Transverse colon (tissue), 4 donors: Measurements from ENCODE around the gene OTUD3. TPM values are rescaled to one million over a fixed set of nuclear protein-coding genes. Genes with fewer than 3 reads are reported as not detected.

ENCODE experiments used
- DNase-seq: peaks from one replicate; pipeline ENCODE4 v3.0.0-alpha.2; 2019
- H3K27ac ChIP-seq, 4 donors: fragments of 200-600 bp; sonication (generic); 2 replicates each; pipeline ENCODE4 v1.5.1; 2016 to 2018; ENCODE audit warnings: inconsistent platforms in 4 of 4
- H3K27me3 ChIP-seq: fragments of 200-600 bp; sonication (generic); 2 replicates; pipeline ENCODE4 v1.5.1; 2017; ENCODE audit warnings: inconsistent platforms
- H3K36me3 ChIP-seq, 4 donors: fragments of 200-600 bp; sonication (generic); 2 replicates each; pipeline ENCODE4 v1.5.1; 2017 to 2019; ENCODE audit warnings: inconsistent platforms in 4 of 4
- H3K4me1 ChIP-seq, 4 donors: fragments of 200-600 bp; sonication (generic); 2 replicates each; pipeline ENCODE4 v1.5.1; 2017 to 2020; ENCODE audit warnings: inconsistent platforms in 4 of 4
- H3K4me3 ChIP-seq, 4 donors: fragments of 200-600 bp; sonication (generic); 1 replicate in 1 of 4; 2 replicates in 3 of 4; pipeline versions ENCODE4 v1.5.1 to v1.6.1; 2017 to 2019; ENCODE audit warnings: inconsistent platforms in 4 of 4
- H3K9me3 ChIP-seq, 2 donors: fragments of 200-600 bp; sonication (generic); 2 replicates each; pipeline ENCODE4 v1.5.1; 2017 to 2019; ENCODE audit warnings: inconsistent platforms in 2 of 2
- EP300 ChIP-seq: sonication (generic); formaldehyde crosslinking; IDR thresholded peaks from one replicate; pipeline ENCODE4 v1.6.1; 2017; ENCODE audit warnings: antibody characterized with exemption, low read depth
- POLR2A ChIP-seq: fragments of 450-650 bp; IDR thresholded peaks from one replicate; pipeline ENCODE4 v1.6.1; 2016; ENCODE audit warnings: antibody characterized with exemption, mild to moderate bottlenecking, moderate library complexity
- POLR2AphosphoS5 ChIP-seq, 3 donors: sonication (generic); formaldehyde crosslinking; IDR thresholded peaks; one replicate each; pipeline ENCODE4 v1.6.1; 2016; ENCODE audit warnings: antibody characterized with exemption in 3 of 3
- WGBS, 2 donors: methylation state at CpG; one replicate each; pipeline ENCODE4 v1.1.5; 2018; ENCODE audit warnings: low coverage in 1 of 2; 5-methylcytosine and 5-hydroxymethylcytosine counted together
- in situ Hi-C, 4 donors: fragments of 200-750 bp; cut with MboI; loops; one replicate each; pipeline versions ENCODE4 v1.15.0 to v1.15.1; 2017; ENCODE audit warnings: low sequenced_read_pairs in 3 of 4, low pct_ligation_motif_present in 1 of 4, low pct_unique_long_range_greater_than_20kb in 1 of 4
- intact Hi-C: fragments of 100-400 bp; cut with DNase I; formaldehyde crosslinking; loops from one replicate; pipeline ENCODE4 v1.15.1; 2023; ENCODE audit warnings: low total_unique reads
- total RNA-seq, 4 donors: library from RNA; depleted of rRNA; stranded (reverse); fragments of >200 nt; gene quantifications; one replicate each; pipeline ENCODE4 v1.1.0, GENCODE V29; 2016
- TF ChIP-seq, protein P1 (sequence below), 5 experiments: fragments of 200-600 bp in 3 of 5; fragments of 450-650 bp in 2 of 5; sonication (generic) in 3 of 5; IDR thresholded peaks; 1 replicate in 2 of 5; 2 replicates in 3 of 5; pipeline ENCODE4 v1.5.1; 2016 to 2017; ENCODE audit warnings: antibody characterized with exemption in 5 of 5, inconsistent platforms in 3 of 5, mild to moderate bottlenecking in 2 of 5, moderate library complexity in 1 of 5

Gene OTUD3
- total RNA-seq, 4 donors from 2014 or later: 5.9 to 10.8 (median 9.9) TPM

DNA sequence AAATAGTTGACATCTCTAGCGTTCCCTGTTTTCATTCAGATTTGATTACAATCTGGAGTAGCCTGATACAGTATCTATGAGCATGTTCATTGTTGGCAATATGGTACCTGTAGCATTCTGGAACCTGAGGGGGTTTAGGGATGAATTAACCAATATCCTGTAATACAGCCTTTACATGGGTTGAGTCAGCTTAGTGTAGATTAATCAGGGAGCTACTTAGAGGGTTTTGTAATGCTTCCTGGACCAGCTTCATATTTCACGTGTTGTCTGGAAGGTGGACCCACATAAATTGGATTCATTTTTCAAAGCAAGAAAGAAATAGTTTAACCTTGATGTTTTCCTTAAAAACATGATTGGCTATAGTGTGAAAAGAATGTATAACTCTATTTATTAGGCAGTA lies 3.6 kb downstream of the OTUD3 start:
- WGBS, 2 donors: 93% methylated on average over 2 of the region's 2 CpGs; no CpG with 5 or more reads in 1 of the 2 donors
- no peak for DNase-seq
- Histone ChIP-seq H3K4me3 (no peak overlapping the region), H3K4me1 (peaks cover 9 to 23% (median 19%) of the 10 kb centered on the region in 4 donors), H3K27ac (no peak overlapping the region), H3K36me3 (no peaks in the 10 kb centered on the region), H3K27me3 (no peaks in the 10 kb centered on the region), H3K9me3 (no peaks in the 10 kb centered on the region)
- intact Hi-C loops: no loop called here
- TF ChIP-seq POLR2AphosphoS5 (IDR thresholded peaks at IDR 0.05) (no peak), EP300 (no peak), POLR2A (no peak)
- TF ChIP-seq, protein P1, sequence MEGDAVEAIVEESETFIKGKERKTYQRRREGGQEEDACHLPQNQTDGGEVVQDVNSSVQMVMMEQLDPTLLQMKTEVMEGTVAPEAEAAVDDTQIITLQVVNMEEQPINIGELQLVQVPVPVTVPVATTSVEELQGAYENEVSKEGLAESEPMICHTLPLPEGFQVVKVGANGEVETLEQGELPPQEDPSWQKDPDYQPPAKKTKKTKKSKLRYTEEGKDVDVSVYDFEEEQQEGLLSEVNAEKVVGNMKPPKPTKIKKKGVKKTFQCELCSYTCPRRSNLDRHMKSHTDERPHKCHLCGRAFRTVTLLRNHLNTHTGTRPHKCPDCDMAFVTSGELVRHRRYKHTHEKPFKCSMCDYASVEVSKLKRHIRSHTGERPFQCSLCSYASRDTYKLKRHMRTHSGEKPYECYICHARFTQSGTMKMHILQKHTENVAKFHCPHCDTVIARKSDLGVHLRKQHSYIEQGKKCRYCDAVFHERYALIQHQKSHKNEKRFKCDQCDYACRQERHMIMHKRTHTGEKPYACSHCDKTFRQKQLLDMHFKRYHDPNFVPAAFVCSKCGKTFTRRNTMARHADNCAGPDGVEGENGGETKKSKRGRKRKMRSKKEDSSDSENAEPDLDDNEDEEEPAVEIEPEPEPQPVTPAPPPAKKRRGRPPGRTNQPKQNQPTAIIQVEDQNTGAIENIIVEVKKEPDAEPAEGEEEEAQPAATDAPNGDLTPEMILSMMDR (IDR thresholded peaks at IDR 0.05): no peak
- in situ Hi-C loops: no loop called here

DNA sequence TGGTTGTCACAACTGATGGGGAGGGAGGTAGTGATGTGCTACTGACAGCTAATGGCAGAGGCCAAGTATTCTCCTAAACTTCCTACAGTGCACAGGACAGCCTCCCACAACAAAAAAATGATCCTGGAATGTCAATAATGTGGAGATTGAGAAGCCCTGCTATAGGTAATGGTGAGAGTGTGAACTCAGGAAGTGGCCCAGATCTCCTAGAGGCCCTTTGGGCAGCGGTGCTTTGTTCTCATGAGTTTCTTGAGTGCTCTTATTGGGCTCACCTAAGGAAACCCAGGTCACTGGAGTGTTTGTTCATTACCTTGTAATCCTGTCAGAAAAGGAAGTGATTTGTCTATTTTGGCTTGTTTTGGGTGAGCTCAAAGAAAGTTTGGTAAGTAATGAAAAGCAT lies 5.9 kb downstream of the OTUD3 start:
- no peak for DNase-seq
- in situ Hi-C loops: no loop called here
- 93% methylated on average over 1 of the region's 1 CpG; no CpG with 5 or more reads in 1 of the 2 donors for WGBS, 2 donors

DNA sequence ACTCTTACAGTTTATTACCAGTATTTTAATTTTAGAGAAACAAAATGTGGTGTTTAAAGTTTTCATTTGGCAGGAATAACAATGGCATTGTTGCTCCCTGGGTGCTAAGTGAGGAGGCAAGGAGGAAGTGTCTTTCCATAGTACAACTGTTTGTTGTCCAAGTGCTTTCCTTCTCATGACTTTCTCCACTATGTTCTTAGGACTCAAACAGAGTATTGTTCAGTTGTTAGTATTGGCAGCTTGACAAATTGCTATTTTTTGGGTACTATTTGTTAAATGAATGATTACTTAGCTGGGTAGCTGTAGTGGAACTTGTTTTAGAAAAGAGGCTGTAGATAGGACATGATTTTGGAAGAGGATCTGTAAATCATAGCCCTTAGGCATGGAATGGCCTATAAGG lies 7.5 kb downstream of the OTUD3 start:
- H3K27ac ChIP-seq: no peak overlapping the region
- TF ChIP-seq POLR2A: no peak
- no peak for TF ChIP-seq EP300
- no peak for TF ChIP-seq POLR2AphosphoS5 (IDR thresholded peaks at IDR 0.05)
- TF ChIP-seq, protein P1 (IDR thresholded peaks at IDR 0.05): no peak
- no peak for DNase-seq
- peaks cover 0 to 2% (median 0%) of the 10 kb centered on the region in 4 donors for H3K36me3 ChIP-seq
- H3K4me1 ChIP-seq: peaks cover 0 to 6% (median 3%) of the 10 kb centered on the region in 4 donors
- in situ Hi-C loops (no loop called here), intact Hi-C loops (no loop called here)
- no peaks in the 10 kb centered on the region for H3K27me3 ChIP-seq
- H3K4me3 ChIP-seq: no peak overlapping the region
- H3K9me3 ChIP-seq: no peaks in the 10 kb centered on the region

More for the DNA sequence above, 5.9 kb downstream of the OTUD3 start:
- Histone ChIP-seq H3K9me3 (no peaks in the 10 kb centered on the region), H3K4me3 (no peak overlapping the region), H3K27ac (no peak overlapping the region), H3K4me1 (peaks cover 9 to 19% (median 15%) of the 10 kb centered on the region in 4 donors), H3K27me3 (no peaks in the 10 kb centered on the region), H3K36me3 (no peaks in the 10 kb centered on the region)
- TF ChIP-seq, protein P1 (IDR thresholded peaks at IDR 0.05): no peak
- TF ChIP-seq POLR2AphosphoS5 (IDR thresholded peaks at IDR 0.05): no peak
- TF ChIP-seq POLR2A: no peak
- no peak for TF ChIP-seq EP300
- intact Hi-C loops: no loop called here

DNA sequence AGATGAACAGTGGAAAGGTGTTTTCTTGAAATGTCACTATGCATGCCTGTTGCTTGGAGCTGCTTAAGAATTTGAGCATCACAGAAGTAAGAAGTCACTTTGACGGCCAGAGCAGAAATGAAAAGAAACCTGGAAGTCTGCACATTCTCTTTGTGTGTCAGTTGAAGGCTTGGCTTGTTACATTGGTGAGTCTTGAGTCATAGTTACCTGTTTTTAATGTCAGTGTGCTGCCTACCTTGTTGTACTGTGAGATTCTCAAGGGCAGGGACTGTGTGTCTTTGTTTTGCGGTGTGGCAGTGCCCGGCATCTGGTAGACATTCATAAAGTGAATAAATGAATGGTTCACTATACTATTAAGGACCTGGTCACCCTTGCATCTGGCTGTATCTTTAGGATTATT lies 9.9 kb downstream of the OTUD3 start:
- intact Hi-C loops (no loop called here), in situ Hi-C loops (no loop called here)
- no peaks in the 10 kb centered on the region for H3K27me3 ChIP-seq
- H3K27ac ChIP-seq: no peak overlapping the region
- H3K9me3 ChIP-seq: no peaks in the 10 kb centered on the region
- peaks cover 0 to 15% (median under 1%) of the 10 kb centered on the region in 4 donors for H3K36me3 ChIP-seq
- H3K4me3 ChIP-seq: no peak overlapping the region
- 67 to 96% methylated on average over 1 to 3 of the region's 3 CpGs for WGBS, 2 donors
- H3K4me1 ChIP-seq: peaks cover 0 to 6% (median 3%) of the 10 kb centered on the region in 4 donors
- TF ChIP-seq, protein P1 (IDR thresholded peaks at IDR 0.05): no peak
- TF ChIP-seq POLR2AphosphoS5 (IDR thresholded peaks at IDR 0.05): no peak
- TF ChIP-seq EP300: no peak
- TF ChIP-seq POLR2A: no peak
- DNase-seq: no peak
